ENCODE measurements around the gene SCN5A.

The SCN5A gene

GRCh38 chr3:38516669-38517068, 132.8 kb downstream of the SCN5A start:
- FAIRE-seq (no peak), DNase-seq (ENCODE audit: insufficient read length, low spot score) (no peak)

DNA sequence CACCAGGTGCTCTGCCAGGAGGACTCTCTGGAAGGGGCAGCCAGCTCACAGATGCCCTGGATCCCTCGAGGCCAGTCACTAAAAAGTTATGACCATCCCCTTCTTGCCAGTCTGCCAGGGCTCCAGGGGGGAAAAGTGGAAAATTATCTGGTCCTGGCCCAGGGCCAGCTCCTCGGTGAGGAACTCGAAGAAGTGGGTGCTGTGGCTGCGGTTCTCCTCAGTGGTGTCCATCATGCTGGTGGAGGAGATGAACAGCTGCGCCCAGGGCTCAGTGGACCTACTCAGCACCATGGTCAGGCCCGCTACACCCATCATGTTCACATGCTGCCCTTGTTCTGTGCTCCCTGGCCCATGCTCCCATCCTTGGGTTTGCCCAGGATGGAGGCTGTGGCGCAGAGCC, 134.1 kb downstream of the SCN5A start:
- FAIRE-seq (no peak), DNase-seq (ENCODE audit: insufficient read length, low spot score) (no peak)

DNA sequence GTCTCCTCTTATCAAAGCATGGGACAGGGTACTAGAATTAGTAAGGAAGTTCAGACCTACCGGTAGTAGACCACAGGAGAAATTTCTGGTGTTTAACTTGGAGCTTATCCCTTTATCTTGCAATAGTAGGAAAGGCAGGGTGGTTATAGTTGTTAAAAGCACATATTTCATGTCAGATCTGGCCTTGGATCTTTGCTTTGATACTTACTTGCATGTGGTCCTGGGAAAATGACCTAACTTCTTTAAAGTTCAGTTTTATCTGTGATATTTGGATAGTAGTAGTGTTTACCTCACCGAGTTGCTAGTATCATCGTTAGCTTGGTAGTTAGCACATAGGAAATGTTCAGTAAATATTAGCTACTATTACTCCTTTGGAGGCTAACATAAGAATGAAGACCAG, 137.9 kb downstream of the SCN5A start:
- DNase-seq (ENCODE audit: insufficient read length, low spot score) (no peak), FAIRE-seq (no peak)

DNA sequence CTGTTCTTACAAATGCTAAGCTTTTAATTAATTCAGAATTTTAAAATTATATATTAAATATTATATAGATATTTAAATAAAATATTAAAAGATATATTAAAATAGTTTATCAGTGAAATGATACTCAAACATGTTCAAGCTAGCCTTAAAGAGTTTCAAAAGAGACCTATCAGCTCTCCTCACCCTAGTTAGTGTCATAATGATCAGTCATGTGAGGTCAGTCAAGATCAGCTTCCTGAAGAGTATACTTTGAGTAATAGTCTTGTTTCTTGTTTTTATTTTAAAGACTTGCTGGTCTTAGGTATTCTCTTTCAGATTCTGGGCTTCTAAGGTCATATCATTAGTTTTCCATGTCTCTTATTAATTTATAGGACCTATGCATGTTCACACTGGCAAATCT, 138.9 kb downstream of the SCN5A start:
- FAIRE-seq (no peak), DNase-seq (ENCODE audit: insufficient read length, low spot score) (no peak)

DNA sequence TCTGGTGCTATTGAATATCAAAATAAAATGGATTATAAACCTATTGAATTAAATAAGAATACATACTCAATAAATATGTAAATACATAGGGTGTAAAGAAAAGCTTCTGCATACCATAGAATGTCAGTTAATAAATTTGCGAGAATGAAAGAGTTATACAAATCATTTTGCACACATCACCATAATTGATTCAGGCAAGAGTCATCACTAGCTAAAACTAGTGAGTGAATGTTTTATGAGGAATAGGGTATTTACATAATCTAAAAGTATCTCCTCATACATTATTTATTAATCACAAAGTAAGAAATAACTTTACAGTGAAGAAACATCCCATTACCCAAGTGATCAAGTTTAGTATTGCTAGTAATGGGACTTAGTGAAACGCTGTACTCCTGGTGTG, 139.8 kb downstream of the SCN5A start:
- FAIRE-seq (no peak), DNase-seq (ENCODE audit: insufficient read length, low spot score) (no peak)

DNA sequence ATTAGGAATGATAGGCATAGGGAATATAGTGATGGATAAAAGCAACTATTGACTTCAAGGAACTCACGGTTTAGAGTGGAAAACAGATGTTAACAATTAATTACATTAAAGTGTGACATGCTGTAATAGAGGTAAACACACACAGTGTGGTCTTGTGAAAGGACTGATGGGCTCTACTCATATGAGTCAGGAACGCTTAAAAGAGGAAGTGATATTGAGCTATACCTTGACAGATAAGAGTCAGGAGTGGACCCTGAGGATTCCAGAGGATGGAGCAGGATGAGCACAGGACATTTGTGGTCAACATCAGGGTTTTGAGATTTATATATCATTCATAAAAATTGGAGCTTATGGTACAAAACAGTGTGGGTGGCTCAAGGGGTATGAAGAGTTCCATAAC, 142.4 kb downstream of the SCN5A start:
- FAIRE-seq = no peak

GRCh38 chr3:38500688-38501417, 148.6 kb downstream of the SCN5A start:
- FAIRE-seq (no peak), DNase-seq (ENCODE audit: insufficient read length, low spot score) (no peak)

More for the DNA sequence above, 142.4 kb downstream of the SCN5A start:
- DNase-seq (ENCODE audit: insufficient read length, low spot score) = no peak
